Activated naive CD4-positive, alpha-beta T cell treated with anti-CD3 and anti-CD28 coated beads, Interleukin-2, amount 50 U/mL, for 72 hours (primary cell): ENCODE data around the gene S100P. TPM values are rescaled to one million over a fixed set of nuclear protein-coding genes. Genes with fewer than 3 reads are reported as not detected.
"Not testable (repeated sequence)": the region's sequence is repeated elsewhere in the genome, so short reads cannot be mapped to it uniquely, and the experiment has no call there.

Experiments
- ATAC-seq, 2 donors: fragments of 150-1000 bp; cut with Tn5 transposase; 2 replicates each; pipeline ENCODE4 v1.10.0; 2021; ENCODE audit warnings: mild to moderate bottlenecking in 2 of 2, moderate library complexity in 2 of 2
- DNase-seq, 2 donors: peaks; one replicate each; pipeline ENCODE4 v3.0.0; 2021 to 2022; ENCODE audit warnings: low spot score in 2 of 2
- H3K27ac Mint-ChIP-seq, 2 donors: one replicate each; pipeline ENCODE4 v1.8.0; 2022; ENCODE audit warnings: mild to moderate bottlenecking in 2 of 2, mixed read lengths in 2 of 2
- H3K36me3 Mint-ChIP-seq, 2 donors: one replicate each; pipeline ENCODE4 v1.8.0; 2022; ENCODE audit warnings: mixed read lengths in 2 of 2
- H3K9me3 Mint-ChIP-seq, 2 donors: one replicate each; pipeline ENCODE4 v1.8.0; 2022; ENCODE audit warnings: mixed read lengths in 2 of 2
- total RNA-seq, 2 donors: library from RNA; stranded (reverse); gene quantifications; one replicate each; pipeline ENCODE4 v1.2.3, GENCODE V29; 2022

S100P gene
- total RNA-seq, 2 donors from 2014 or later: 1.7 TPM; not detected in 1

DNA sequence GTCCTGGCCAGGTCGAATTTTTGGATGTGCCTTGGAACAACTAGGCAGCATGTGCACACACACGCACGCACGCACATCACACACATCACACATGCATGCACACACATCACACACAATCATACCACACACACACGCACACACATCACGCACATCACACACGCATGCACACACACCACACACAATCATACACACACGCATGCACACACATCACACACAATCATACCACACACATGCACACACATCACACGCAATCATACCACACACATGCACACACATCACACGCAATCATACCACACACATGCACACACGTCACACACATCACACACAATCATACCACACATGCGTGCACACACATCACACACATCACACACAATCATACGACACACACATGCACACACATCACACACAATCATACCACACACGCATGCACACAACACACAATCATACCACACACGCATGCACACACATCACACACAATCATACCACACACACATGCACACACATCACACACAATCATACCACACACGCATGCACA lies 31.8 kb downstream of the S100P start:
- not testable (repeated sequence) for H3K36me3 Mint-ChIP-seq, H3K9me3 Mint-ChIP-seq, H3K27ac Mint-ChIP-seq, DNase-seq, ATAC-seq

DNA sequence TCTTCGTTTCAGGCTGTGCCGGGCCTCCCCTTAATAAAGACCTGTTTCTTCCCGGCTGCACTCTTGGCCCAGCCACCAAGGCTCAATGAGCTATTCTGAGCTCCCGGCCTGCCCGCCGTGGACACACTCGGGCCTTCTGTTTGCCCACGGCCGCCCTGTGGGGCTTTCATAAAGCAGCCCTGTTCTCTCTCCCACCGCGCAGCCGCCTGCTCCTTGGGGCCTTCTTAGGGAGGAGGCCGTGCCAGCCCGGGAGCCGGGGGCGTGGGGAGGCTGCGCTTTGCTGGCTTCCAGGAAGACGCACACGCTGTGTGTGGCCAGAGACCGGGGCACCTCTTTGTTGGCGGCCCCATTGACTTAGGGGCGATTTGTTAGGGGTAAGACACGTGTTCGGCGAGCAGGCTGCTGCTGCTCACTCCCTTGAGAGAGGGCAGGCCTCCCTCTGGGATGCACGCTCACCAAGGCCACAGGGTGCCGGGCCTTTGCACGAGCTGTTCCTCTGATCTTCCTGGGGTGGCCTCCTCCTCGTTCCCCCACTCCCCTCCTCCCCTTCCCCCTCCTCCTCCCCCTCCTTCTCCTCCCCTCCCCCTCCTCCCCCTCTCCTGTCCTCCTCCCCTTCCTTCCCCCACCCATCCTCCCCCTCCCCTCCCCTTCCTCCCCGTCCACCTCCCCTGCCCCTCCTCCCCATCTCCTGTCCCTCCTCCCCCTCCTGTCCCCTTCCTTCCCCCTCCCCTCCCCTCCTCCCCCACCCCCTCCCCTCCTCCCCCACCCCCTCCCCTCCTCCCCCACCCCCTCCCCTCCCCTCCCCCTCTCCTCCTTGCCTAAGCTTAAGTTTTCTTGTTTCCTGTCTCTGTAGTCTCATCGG lies 33.6 kb downstream of the S100P start:
- no peak overlapping the region for H3K27ac Mint-ChIP-seq
- no peaks in the 10 kb centered on the region for H3K36me3 Mint-ChIP-seq
- no peaks in the 10 kb centered on the region for H3K9me3 Mint-ChIP-seq
- DNase-seq: no peak
- ATAC-seq: no peak

DNA sequence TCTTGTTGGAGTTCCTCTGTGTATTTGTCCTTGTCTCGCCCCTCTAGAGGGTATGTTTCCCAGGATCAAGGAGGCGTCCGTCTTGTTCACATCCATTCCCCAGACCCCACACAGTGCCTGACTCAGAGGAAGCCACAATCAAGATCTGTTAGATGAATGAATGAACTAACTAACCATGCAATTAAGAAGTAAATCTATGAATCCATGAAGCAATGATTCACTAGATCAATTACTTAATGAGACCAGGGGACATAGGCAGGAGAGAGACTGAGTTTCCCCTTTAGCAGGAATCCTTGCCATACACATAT lies 34.2 kb downstream of the S100P start:
- DNase-seq (no peak), ATAC-seq (no peak)
- no peaks in the 10 kb centered on the region for H3K9me3 Mint-ChIP-seq
- no peaks in the 10 kb centered on the region for H3K36me3 Mint-ChIP-seq
- no peak overlapping the region for H3K27ac Mint-ChIP-seq

DNA sequence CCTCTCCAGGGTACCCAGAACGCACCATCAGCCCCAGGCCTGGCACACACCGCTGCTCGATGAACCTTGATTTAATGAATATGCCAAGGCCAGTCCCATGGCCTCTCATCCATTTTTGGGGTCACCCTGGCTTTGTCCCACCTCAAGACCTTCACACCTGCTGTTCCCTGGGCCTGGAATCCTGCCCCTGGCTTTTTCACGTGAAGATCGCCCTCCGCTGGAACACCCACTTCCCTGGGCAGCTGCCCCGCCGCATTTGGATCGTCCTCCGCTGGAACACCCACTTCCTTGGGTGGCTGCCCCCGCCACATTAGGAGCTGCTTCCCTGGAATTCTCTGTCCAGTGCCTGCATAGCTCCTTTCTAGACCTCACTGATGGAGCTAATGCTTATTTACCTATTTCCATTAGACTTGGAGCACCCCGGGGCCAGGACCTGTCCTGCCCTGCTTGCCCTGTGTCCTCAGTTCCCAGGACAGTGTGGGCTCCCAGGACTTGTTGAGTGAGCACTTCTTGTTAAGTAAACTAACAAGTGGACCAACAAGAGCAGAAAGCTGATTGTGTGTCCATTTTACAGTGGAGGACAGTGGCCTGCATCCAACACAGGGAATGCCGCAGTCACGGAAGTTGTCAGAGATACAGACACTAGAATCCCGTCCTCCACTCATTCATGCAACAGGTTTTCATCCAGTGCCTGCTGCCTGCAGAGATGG lies 34.8 kb downstream of the S100P start:
- ATAC-seq (no peak), DNase-seq (no peak)
- Mint-ChIP-seq H3K36me3 (no peaks in the 10 kb centered on the region), H3K9me3 (no peaks in the 10 kb centered on the region), H3K27ac (peak overlapping the region in 1 of 2 donors; percentile 77)

DNA sequence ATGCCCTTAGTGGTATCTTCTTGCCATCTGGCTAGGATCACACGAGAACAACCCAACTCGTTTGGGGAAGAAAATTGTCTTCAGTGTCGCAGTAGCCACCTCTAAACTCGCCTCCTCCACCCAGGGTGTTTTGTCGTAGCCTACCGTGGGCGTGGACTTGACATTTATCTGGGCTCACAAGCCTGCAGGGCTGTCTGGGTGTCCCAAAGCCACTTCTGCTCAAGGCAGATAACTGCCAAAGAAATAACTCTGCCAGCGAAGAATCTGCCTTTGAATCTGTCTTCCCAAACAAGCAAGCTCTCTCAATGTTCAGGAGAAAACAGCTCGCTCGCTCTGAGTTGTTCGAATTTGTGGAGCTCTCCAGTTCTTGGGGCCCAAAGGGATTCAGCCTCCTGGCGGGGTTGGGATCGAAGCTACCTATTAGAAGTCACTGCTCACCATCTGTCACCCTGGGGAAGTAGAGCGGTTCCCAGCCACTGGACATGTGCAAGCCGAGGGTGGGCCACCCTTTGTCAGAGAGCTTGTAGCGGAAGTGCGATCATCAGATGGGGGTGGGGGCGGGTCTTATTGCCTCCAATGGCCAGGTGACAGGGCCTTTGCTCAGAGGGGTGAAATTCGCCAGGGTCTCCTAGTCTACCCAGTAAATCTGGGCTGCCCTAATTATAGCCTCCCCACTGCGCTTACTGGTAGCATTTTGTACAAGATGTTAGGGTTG lies 37.1 kb downstream of the S100P start:
- Mint-ChIP-seq H3K27ac (no peak overlapping the region), H3K9me3 (no peaks in the 10 kb centered on the region), H3K36me3 (no peaks in the 10 kb centered on the region)
- no peak for DNase-seq
- ATAC-seq: no peak

DNA sequence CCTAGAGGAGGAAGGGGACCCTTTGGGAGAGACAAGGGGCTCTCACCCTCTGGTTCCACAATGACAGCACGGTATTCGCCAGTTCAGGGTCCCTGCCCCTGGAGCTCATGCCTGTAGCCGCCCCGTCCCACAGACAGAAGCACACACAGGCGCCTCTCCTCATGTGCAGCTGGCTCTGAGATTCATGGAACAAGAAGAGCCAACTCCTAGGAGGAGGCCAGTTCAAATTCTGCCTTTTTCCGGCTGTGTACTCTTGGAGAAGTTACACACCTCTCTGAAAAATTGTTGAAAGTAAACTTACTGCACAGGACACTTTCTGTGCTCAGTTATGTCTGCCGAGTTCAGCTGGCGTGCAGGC lies 37.6 kb downstream of the S100P start:
- Mint-ChIP-seq H3K9me3 (no peaks in the 10 kb centered on the region), H3K27ac (no peak overlapping the region), H3K36me3 (no peaks in the 10 kb centered on the region)
- DNase-seq (no peak), ATAC-seq (no peak)

DNA sequence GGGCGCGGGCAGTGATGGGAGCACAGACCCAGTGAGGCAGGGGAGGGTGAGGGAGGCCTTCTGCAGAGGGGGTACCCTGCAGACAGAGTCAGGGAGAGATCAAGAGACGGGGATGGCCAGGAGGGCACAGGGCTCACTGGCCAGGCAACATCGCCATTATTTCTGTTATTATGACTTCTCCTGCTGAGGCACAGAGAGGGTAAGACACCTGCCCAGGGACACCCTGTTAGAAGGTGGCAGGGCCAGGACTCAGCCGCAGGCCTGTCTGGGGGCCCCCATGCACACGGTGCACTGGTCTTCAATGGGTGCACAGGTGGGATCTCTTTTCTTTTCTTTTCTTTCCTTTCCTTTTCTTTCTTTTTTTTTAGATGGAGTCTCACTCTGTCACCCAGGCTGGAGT lies 38.1 kb downstream of the S100P start:
- Mint-ChIP-seq H3K36me3 (no peaks in the 10 kb centered on the region), H3K27ac (peak overlapping the region in 1 of 2 donors; percentile 72), H3K9me3 (no peaks in the 10 kb centered on the region)
- DNase-seq (no peak), ATAC-seq (no peak)

DNA sequence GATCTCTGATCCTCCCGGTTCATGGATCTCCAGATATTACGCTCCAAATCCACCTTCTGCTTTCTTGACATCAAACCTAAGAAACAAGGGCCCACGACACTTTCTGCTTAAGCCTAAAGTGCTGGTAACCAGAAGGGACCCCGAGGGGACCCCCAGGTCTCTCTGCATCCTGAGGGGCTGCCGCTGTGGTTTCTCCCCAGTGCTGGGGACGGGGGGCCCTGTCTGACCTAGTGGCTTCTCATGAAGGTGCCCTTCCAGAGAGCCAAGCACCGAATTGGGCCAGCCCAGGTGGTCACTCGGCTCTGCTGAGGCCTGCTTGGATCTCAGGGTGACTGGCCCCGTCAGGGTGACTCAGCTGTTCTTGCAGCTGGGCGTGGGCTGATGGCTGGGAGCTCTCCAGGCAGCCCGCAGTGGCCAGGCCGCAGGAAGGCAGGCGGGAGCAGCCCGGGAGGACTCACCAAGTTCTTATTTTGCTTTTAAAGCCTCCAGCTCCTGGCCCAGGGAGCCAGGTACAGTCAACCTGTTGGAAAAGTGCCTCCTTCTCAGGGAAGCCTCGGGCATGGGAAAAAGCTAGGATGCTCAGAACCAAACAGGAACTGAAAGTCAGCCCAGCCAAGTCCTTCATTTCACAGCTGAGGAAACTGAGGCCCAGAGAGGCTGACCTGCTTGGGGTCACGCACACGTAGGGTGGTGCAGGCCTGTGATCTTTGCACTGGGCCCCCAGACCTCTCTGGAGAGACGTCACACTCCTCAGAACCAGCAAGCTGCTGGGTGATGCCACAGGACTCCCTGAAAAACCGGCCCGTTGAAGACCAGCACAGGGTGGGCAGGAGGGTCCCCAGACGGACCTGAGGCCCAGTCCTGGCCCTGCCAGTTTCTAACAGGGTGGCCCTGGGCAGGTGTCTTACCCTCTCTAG lies 39.0 kb downstream of the S100P start:
- no peaks in the 10 kb centered on the region for H3K9me3 Mint-ChIP-seq

DNA sequence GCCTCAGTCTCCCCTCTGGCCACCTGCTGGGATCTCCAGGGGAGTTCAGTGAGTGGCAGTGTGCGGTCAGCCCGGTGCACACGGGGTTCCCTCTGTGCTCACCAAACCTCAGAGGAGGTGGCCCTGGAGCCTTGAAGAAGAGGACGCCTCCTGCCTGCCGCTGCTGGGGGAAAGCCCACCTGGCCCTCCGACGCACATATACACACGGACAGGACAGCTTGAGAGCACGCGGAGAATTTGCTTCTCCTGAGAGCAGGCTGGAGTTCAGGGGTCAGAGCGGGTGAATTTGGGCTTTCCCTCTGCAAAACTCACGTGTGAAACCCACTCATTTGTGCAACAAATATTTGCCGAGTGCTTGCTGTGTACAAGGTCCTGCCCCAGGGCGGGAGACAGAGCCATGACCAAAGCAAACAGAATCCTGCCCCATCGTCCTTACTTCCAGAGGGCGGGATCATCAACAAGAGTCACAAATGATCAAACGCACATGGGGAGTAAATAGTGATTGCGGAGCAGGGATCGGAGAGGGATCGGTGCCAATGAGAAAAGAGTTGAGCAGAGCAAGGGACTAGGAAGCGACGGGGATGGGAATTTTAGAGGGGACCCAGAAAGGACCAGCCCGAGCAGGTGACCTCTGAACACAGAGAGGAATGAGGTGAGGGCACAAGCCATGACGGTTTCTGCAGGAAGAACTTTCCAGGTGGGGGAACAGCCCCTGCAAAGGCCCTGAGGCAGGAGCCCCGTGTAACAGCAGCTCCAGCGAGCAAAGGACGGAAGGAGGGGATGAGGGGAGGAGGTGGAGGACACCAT lies 39.9 kb downstream of the S100P start:
- Mint-ChIP-seq H3K27ac (no peak overlapping the region), H3K36me3 (no peaks in the 10 kb centered on the region), H3K9me3 (no peaks in the 10 kb centered on the region)
- no peak for DNase-seq
- no peak for ATAC-seq

More for the DNA sequence above, 39.0 kb downstream of the S100P start:
- no peak for ATAC-seq
- Mint-ChIP-seq H3K36me3 (no peaks in the 10 kb centered on the region), H3K27ac (peak overlapping the region in 1 of 2 donors; percentile 72)
- DNase-seq: no peak

DNA sequence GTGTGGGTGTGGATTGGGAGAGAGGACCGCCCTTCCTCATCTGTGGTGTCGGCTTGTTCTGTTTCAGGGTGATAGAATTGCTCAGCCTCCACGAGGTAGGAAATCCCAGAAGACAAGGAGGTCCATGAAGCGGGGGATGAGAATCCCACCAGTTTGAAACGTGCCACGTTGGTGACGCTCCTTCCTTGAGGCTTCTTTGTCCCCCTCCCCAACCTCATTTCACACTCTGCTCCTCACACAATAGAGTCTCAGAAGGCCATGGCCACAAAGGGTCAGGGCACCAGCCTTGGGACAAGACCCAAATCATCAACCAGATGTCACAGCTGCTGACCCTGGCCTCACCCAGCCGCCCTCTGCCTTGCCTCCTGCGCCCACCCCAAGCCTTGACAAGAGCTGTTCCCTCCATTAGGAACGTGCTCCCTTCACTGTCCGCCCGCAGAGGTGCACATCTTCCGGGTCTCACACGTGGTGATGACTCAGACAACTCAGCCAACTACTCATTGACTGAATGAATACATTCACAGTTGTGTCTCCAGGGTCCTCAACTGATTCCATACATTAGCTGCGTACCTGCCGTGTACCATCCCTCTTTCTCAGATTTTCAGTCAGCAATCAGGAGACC lies 40.6 kb downstream of the S100P start:
- H3K27ac Mint-ChIP-seq: peak overlapping the region in 1 of 2 donors; percentile 49
- ATAC-seq (no peak), DNase-seq (no peak)

DNA sequence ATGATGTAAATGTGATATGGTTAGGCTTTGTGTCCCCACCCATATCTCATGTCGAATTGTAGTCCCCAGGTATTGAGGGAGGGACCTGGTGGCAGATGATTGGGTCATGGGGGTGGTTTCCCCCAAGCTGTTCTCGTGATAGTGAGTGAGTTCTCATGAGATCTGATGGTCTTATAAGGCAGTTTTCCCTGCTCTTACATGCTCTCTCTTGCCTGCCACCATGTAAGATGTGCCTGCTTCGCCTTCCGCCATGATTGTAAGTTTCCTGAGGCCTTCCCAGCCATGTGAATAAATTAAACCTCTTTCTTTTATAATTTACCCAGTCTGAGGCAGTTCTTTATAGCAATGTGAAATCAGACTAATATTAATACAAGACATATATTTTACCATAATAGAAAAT lies 46.2 kb downstream of the S100P start:
- Mint-ChIP-seq H3K27ac (no peak overlapping the region), H3K9me3 (no peaks in the 10 kb centered on the region), H3K36me3 (no peaks in the 10 kb centered on the region)
- DNase-seq (no peak), ATAC-seq (no peak)

More for the DNA sequence above, 40.6 kb downstream of the S100P start:
- H3K9me3 Mint-ChIP-seq: no peaks in the 10 kb centered on the region
- H3K36me3 Mint-ChIP-seq: no peaks in the 10 kb centered on the region

DNA sequence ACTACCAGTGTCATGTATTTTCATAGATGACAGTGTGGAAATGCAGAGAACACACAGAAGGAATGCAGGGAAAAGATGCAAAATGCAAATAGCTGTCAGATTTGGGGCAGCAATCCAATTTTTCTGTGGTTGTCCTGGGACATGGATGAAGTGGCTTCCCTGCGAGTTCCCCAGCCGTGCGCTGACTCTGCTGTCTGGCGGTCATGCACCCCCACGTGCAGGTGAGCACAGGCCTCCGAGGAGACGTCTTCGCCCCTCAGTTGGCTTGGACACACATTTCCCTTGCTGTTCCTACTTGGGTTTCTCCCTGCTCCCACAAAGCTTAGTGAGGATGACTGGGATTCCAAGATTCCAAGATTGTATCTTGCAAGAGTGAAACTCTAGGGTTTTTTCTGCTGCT lies 46.7 kb downstream of the S100P start:
- no peak for DNase-seq

DNA sequence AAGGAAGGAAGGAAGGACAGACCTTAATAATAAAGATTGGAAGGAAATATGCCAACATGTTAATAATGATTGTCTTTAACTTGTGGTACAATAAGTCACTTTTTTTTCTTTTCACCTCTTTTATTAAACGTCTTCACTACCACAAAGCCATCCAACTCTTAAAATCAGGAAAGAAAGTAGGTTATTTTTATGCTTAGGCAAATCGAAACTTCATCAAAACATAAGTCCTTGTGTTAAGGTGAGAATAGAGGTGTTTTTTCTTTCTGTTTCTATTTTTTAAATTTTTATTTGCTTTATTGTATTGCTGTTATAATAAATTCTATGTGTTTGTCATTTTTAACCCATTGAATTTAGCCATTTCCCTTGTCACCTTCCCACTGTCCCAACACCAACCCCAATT lies 48.8 kb downstream of the S100P start:
- Mint-ChIP-seq H3K36me3 (no peaks in the 10 kb centered on the region), H3K27ac (no peak overlapping the region), H3K9me3 (no peaks in the 10 kb centered on the region)
- ATAC-seq (no peak), DNase-seq (no peak)

More for the DNA sequence above, 46.7 kb downstream of the S100P start:
- no peak for ATAC-seq
- Mint-ChIP-seq H3K27ac (no peak overlapping the region), H3K36me3 (no peaks in the 10 kb centered on the region), H3K9me3 (no peaks in the 10 kb centered on the region)

DNA sequence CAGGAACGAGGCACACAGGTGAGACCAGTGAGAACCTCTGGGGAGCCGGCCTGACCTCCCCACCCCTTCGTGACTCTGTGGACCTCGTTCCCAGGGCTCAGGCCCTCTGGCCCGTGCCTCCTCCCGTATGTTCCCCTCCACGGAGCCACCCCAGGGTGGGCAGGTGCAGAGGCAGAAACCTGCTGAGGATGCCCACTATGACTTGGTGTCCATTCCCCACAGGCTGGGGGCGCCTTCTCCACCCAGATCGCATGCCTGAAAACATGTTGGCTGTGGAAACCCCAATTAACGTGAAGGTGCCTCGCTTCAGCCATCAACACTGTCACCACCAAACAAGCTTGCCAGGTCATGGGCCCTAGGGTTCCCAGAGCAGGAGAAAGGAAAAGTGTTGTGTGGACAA lies 49.3 kb downstream of the S100P start:
- no peak for DNase-seq
- Mint-ChIP-seq H3K27ac (no peak overlapping the region), H3K9me3 (no peaks in the 10 kb centered on the region), H3K36me3 (no peaks in the 10 kb centered on the region)
- ATAC-seq: no peak
